COR-L47 (cell line): Measurements from ENCODE around the gene EML1.

Source experiments
- DNase-seq: peaks from one replicate; lab custom pipeline; 2025; lab: John Stamatoyannopoulos, UW

The EML1 gene

DNA sequence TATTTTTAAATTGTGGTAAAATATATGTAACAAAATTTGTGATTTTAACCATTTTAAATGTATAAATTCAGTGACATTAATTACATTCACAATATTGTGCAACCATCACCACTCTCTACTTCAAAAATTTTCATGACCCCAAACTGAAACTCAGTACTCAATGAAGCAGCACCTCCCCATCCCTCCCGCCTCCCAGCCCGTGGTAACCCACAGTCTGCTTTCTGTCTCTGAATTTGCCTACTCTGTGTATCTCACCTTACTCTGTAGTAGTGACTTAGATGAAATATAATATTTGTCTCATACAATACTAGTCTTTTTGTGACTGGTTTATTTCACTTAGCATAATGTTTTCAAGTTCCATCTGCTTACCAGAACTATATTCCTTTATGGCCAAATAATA lies 36.2 kb downstream of the EML1 start:
- no peak for DNase-seq

DNA sequence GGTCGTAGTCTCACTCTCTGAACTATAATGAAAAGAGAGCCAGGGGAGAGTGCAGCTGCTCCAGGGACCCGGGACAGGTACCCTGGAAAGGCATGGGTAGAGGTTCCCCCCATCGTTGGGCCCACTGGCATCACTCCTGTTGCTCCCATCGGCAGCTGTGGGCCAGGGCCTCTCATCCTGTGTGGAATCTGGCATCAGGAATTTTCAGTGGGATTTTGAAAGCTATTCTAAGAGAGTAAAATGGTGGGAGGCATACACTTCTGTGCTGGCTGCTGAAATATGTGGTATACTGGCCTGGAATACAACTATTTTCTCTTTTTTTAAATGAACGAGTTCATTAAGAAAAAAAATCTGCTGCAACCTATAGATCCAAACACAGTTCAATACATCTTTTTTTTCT lies 38.1 kb downstream of the EML1 start:
- no peak for DNase-seq

DNA sequence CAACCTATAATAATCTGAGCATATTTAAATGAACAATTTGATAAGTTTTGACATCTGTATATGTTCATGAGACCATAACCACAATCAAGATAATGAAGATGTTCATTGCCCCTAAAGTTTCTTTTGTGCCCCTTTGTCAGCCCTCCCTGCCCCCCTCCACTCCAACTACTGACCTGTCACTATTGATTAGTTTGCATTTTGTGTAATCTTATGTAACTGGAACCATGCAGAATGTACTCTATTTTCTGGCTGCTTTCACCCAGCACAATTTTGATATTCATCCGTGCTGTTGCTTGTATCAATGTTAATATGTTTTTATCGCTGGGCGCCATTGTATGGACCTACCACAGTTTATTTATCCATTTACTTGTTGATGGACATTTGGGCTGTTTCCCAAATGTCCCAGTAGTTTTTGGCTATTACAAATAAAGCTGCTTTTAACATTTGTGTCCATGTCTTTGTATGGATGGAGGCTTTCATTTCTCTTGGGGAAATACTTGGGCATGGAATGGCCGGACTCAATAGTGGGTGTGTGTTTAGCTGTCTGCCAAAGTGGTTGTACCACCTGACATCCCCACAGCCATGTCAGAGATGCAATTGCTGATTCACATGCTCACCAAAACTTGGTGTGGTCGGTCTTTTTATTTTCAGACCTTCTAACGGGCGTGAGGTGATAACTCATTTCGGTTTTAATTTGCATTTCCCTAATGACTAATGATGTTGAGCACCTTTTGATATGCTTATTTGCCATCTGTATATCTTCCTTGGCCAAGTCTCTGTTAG lies 38.9 kb downstream of the EML1 start:
- DNase-seq: no peak

DNA sequence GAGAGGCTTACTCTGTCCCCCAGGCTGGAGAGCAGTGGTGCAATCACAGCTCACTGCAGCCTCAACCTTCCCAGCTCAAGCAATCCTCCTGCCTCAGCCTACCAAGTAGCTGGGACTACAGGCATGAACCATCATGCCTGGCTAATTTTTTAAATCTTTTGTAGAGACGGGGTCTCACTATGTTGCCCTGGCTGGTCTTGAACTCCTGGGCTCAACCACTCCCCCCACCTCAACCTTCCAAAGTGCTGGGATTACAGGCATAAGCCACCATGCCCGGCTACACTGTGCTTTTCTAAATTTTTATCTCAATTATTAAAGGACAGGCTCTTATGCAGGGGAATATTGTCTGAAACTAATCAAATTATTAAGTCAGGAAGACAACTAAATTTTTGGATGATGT lies 44.6 kb downstream of the EML1 start:
- DNase-seq: no peak

DNA sequence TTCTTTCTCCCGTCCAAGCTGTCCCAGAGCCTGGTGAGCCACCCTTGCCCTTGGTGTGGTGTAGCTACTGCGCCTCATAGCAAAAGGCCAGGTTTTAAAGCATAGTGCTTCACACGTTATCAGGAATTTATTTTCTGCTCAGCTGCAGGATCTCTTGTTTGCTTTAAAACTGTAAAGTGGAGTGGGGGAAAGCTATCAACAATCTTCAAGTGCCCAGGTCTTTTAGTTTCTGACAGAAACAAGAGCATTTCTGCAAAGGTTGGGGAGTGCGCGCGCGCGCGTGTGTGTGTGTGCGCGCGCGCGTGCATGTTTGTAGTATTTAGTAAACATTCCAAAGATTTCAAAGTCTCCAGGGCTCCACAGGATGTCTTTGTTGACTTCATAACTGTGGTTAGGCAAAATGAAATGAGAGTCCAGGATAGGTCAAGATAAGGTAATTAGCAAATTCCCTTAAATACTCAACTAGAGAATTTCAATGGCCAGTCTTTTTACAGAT lies 45.5 kb downstream of the EML1 start:
- DNase-seq: no peak

DNA sequence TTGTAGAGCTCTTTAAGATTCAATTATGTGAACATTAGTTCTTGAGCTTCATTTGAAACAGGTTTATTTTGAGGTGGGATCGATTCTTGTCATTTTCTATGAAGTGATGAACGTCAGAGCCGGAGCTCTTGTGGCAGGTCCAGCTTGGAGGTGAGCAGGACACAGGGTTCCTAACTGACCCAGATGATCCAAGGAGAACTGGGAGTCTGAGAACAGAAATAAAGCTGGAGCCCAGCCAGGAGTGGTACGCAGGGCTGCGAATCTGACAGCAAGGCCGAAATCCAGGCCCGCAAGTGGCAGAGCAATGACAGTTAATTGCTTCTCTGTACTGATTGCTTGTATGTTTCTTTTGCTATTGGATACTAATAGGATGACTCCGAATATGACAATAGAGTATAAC lies 46.5 kb downstream of the EML1 start:
- DNase-seq: no peak

DNA sequence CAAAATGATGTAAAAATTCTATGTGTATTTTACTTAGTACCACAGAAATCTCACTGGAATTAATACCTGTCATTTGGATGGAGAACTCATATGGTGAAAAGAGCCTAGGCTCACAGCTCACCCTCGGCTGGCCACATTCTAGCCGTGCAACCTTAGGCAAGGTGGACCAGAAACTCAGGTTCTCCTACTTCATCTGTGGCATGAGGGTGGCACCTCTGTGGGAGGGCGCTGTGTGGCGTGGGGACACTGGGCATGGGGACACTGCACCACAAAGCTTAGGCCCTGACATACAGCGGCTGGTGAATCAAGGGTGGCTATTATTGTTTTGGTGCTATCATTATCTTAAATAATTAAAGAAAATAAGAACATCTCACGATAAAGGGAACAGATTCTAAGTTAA lies 47.1 kb downstream of the EML1 start:
- no peak for DNase-seq

DNA sequence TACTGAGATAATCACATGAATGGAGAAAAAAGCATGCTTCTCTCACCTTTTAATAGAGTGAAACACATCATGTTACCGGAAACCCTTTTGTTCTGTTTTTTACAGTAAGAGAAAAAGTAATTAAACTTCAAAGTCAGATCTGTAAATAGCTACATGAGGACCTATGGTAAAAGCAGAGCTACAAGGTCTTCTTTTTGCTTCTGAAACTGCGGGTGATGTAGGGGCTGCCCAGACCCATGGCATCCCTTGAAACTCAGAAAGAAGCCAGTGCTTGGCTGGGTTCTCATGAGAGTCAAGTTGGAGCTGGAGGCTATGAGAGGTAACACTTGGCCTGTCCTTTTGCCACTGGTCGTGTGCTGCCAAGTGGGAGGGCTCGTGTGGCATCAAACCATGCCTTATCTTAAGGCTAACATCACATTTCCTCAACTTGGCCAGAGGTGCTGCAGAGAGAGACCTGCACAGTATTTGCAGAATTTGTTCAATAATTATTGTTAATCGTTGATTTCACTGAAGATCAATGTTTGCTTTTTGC lies 47.6 kb downstream of the EML1 start:
- DNase-seq: no peak

DNA sequence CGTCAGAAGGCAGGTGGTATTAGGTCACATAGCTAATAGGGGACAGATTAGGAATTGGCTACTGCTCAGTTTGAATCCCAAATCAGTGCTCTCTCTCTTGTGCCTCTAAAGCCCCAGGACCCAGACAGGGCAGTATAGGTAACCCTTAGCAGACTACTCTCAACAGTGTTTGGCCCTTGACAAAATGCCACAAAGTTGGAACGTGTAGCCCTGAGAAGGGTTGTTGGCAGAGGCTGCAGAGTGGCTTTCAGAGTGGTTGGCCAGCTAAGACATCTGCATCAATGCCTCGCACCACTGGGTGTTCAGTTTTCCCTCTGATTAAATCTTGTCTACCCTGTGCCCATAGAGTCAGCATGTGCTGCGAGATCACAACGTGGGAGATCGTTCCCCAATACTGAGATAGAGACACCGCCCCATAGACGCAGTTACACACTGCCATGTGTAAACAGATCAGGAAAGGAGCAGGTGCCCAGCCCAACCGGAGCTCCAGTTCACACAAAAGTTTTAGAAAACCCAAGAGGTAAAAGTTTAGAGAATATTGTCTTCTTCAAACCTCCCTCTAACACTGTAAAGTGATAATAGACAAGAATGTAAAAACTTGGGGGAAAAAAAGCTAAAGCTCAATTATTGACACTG lies 48.3 kb downstream of the EML1 start:
- no peak for DNase-seq

DNA sequence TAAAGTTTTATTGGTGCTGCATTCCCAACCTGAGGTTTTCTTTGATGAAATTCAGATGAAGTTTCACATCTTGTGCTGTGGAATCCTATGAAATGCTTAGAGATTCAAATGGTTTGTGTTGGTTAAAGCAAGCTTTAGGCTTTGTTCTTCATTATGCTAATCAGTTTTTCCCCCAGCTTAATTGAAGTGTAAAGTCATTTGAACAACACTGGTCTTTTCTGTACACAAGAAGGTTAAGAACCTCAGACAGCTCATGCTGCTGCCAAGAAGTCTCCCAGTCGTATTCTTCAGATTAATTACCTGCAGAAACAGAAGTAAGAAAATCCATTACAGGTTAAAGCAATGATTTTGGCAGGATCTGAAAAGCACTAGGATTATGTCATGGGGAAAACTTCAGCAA lies 48.9 kb downstream of the EML1 start:
- no peak for DNase-seq

DNA sequence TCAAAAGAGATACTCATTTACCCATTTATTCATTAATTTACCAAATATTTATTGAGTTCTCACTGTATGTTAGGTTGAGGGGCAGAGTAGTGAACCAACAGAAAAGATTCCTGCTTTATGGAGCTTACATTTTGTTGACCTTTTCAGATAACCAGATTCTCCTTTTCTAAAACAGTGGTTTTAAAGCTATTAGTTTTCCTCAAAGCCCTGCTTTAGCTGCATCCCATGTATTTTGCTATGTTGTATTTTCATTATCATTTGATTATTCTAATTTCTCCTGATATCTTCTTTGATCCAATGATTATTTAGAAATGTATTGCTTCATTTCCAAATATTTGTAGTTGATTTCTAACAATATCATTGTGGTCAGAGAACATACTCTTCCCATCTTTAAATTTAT lies 53.6 kb downstream of the EML1 start:
- no peak for DNase-seq

DNA sequence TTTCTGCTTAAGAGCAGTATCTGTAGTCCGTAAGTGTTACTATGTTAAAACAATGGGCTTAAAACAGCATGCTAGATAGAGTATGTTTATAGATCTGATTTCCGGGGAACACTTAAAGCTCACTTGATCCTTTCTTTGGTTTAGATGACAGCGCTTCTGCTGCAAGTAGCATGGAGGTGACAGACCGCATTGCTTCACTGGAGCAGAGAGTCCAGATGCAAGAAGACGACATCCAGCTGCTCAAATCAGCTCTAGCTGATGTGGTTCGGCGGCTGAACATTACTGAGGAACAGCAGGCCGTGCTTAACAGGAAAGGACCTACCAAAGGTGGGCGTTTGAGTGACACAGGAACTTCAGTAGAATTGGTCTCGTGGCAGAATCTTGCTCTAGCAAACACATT lies 57.5 kb downstream of the EML1 start:
- no peak for DNase-seq

DNA sequence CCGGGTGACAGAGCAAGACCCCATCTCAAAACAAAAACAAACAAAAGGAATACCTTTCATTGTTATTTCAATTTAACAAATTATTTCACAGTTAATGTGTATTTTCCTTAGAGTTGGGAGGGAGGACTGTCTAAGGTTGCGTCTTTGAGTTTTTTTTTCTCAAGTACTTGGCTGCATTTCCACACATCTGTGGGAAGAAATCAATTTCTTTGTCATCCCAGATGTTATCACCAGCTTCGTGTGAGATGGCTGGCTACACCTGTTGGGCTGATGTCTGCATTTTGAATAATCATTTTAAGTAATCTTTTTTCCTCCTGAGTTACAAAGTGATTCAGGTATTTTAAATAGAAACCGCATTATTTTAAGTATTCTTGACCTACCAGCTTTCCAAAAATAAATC lies 59.4 kb downstream of the EML1 start:
- DNase-seq: no peak

DNA sequence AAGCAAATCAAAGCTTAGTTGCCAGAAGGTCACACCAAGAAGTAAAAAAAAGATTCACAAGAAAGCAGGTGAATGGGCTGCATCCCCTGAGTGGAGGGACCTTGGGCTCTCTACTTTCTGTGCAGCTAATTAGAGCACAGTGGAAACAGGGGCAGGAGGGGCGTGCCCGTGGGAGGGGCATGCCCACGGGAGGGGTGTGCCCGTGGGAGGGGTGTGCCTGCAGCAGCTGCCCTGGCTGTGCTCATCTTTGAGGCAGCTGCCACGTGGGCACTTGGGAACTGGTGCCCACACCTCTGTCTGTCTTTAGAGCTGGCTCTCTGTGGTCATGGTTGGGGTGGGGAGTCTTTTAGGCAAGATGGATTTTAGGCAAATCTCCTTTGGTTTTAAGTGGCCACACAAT lies 60.0 kb downstream of the EML1 start:
- DNase-seq: no peak

DNA sequence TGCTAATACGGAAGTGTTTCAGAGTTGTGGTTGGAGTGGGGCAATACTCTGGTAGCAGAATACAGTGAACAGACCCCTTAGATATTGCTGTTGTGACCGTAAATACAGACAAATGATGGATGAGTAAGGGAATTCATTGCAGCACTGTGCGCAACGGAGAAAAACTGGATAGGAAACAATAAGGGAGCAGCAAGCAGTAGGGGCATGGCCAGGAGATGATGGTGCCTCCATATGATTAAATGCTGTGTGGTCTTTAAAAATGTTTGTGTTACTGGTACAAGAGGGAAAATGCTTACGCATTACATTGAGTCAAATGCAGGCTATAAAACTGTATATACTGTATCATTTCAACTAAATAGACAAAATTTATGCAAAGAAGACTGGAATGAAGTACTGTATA lies 61.6 kb downstream of the EML1 start:
- no peak for DNase-seq

DNA sequence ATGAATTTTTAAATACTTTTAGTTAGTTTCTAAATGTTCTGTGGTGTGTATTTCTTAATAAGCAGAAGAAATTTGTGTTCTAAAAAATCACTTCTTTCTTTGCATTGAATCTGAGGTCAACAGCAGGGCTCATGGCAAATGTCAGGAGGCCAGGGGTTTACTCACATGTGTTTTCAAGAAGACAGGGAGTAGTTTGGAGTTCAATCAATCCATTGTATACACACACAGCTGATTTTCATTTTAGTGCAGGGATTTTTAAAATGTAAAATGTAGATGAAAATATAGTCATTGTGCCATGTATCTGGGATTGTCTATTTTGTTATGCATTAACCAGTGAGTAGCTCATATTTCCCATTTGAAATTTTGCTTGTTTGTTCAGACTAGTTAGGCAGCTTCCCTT lies 62.1 kb downstream of the EML1 start:
- DNase-seq: no peak

DNA sequence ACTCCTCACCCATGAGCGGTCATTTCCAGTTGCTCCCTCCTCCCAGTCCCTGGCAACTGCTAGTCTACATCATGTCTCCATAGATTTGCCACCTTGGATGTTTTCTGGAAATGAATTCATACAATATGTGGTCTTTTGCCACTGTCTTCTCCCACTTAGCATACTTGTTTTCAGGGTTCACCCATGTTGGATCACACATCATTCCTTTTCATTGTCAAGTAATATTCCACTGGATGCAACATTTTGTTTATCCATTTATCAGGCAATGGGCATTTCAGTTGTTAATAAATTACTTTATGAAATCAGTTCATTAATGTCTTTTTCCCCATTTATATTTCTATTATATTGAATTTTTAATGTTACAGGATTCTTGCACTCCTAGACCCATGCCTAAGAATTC lies 64.3 kb downstream of the EML1 start:
- DNase-seq: no peak

DNA sequence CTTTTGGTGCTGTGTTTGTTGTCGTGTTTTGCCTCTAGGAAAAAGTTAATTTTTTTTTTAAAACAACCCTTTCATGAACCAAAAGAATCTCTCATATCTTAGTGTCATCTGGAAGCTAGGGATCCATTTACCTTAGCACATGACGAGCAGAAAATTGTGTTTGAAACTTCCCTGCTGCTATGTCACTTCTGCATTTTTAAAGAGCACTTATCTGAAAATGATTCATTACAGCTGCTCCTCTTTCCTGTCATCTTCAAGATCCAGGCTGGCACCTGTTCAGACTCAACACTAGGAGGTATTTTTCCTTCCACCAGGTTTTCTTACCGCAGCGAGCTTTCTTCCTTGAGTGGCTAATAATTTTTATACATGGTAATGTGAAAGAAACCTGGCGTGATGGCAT lies 67.0 kb downstream of the EML1 start:
- no peak for DNase-seq

DNA sequence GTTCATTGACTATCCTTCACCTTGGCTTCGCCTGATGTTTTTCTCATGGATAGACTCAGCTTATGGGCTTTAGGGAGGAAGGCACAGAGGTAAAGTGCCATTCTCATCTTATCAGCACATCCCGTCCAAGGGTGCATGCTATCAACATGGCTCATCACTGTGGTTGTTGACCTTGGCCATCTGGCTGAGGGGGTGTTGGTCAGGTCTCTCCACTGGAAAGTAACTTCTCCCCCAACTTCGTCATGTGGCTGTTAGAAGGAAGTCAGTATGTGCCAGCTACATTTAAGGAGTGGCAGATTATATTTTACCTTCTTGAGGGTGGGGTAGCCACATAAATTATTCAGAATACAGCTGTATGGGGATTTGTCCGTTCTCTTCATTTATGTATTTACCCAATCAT lies 68.9 kb downstream of the EML1 start:
- DNase-seq: no peak

DNA sequence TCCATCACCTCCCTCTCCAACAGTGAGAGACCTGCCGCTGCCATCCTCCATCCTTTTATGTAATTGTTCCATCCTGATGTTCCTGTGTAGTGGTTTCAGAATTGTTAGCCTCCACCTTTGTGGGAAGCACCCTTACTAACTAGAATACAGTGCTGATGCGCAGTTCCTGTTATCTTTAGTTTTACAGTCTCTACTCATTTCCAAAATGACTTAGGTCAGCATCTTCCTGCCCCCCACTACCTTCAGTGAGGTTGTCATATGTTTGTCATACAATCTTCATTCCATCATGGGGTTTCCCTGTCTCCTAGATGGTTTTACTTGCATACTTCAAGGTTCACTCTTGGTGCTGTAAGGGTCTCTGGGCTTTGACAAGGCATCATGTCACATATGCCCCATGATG lies 69.8 kb downstream of the EML1 start:
- DNase-seq: no peak

DNA sequence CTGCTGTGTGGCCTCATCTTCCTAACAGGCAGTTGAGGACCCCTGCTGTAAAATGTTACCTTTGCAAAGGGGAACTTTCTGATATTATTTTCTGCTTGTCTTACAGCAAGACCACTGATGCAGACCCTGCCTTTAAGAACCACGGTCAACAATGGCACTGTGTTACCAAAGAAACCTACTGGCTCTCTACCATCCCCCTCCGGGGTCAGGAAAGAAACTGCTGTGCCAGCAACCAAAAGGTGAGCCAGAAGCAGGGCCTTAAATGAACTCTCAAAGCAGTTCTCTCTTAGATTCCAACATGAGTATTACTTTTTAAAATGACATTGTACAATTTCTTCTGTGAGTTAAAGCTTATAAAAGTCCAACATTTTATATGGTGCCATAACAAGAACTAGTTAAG lies 72.2 kb downstream of the EML1 start:
- no peak for DNase-seq

DNA sequence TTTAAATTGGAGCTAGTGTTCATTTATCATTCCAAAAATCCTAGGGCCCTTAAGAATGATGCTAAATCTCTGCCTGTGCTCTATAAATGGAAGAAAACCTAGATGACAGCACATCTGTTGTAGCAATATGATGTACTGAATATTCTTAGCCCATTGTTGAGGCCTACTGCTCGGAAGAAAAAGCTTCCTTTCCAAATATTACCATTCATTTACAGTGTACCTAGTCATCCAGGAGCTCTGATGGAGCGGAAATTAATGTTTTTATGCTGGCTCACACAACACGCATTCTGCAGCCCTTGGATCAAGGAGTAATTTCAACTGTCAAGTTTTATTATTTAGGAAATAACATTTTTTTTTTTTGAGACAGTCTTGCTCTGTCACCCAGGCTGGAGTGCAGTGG lies 77.4 kb downstream of the EML1 start:
- no peak for DNase-seq

DNA sequence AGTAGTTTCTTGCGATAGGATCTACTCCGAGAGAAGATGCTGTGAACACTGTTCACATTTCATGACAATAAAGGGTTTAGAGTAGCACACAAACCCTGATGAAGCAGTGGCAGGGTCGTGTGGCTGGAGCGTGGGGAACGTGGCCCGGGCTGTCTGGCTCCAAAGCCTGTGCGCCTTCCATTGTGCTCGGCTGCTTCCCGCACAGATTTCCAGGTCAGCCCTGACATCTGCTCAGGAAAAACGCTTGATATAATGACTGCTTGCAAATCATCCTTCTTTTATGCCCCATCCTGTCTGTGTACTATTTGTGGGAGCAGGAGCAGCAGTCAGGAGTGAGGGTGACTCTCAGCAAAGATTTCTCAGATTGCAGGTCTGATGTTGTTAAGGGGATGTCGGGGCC lies 78.6 kb downstream of the EML1 start:
- no peak for DNase-seq
